Psoas muscle (tissue), 8 donors: ENCODE data around the gene FAM229A. TPM values are rescaled to one million over a fixed set of nuclear protein-coding genes. Genes with fewer than 3 reads are reported as not detected.

Experiments
- ATAC-seq, 4 donors: fragments of 200-7000 bp; cut with Tn5 transposase; one replicate each; pipeline ENCODE4 v1.9.1; 2020; ENCODE audit warnings: moderate library complexity in 3 of 4, mild to moderate bottlenecking in 2 of 4
- DNase-seq, 2 donors: peaks; one replicate each; pipeline ENCODE4 v3.0.0-alpha.2; 2020
- H3K27ac ChIP-seq: fragments of 200-600 bp; one replicate; pipeline ENCODE4 v1.8.0; 2022
- H3K27me3 ChIP-seq, 3 donors: fragments of 200-600 bp in 1 of 3; one replicate each; pipeline versions ENCODE4 v1.6.1 to v1.8.0; 2013 to 2022; ENCODE audit warnings: low read length in 2 of 3, mild to moderate bottlenecking in 2 of 3, moderate library complexity in 1 of 3; ENCODE audit not compliant: insufficient read depth in 3 of 3
- H3K36me3 ChIP-seq, 2 donors: fragments of 200-600 bp in 1 of 2; one replicate each; pipeline versions ENCODE4 v1.6.1 to v1.8.0; 2013 to 2022; ENCODE audit warnings: low read depth in 1 of 2, mild to moderate bottlenecking in 1 of 2, moderate library complexity in 1 of 2; ENCODE audit not compliant: insufficient read depth in 1 of 2
- H3K4me1 ChIP-seq: fragments of 200-600 bp; one replicate; pipeline ENCODE4 v1.8.0; 2022
- H3K4me3 ChIP-seq: fragments of 200-600 bp; one replicate; pipeline ENCODE4 v1.8.0; 2022; ENCODE audit warnings: mild to moderate bottlenecking
- H3K9me3 ChIP-seq: fragments of 200-600 bp; one replicate; pipeline ENCODE4 v1.8.0; 2022
- WGBS, 3 donors: extraction: QIAGEN DNeasy Blood & Tissue Kit; methylation state at CpG; one replicate each; pipeline versions ENCODE4 v1.1.6 to v1.1.7; 2013; 5-methylcytosine and 5-hydroxymethylcytosine counted together
- intact Hi-C, 2 donors: fragments of 100-400 bp; cut with DNase I; formaldehyde crosslinking; loops; one replicate each; pipeline versions ENCODE4 v1.11.0 to v1.14.2; 2022
- polyA plus RNA-seq, 3 donors: library from polyadenylated mRNA; stranded (reverse); fragments of 200-250 nt; gene quantifications; one replicate each; pipeline ENCODE4 v1.2.3, GENCODE V29; 2013
- total RNA-seq, 4 donors: library from RNA; stranded (reverse); fragmentation: NEBNext Ultra II Directional in 2 of 4; extraction: Animal tissue kit (Norgen Biotek cat#: 25700) in 2 of 4; gene quantifications; one replicate each; pipeline versions ENCODE4 v1.2.1 to v1.2.4, GENCODE V29; 2021 to 2023
- TF ChIP-seq, protein P1 (sequence below): fragments of 200-600 bp; IDR thresholded peaks from one replicate; pipeline ENCODE4 v1.8.0; 2022; ENCODE audit warnings: antibody characterized with exemption
- donor health status: healthy with polysubstance abuse.
- donor health status: DM: no; HTN: no; CAD: no; lungs with moderate emphysema.
- donor health status: Bipolar disorder and iron deficiency.
- donor health status: healthy.
- donor health status: DM: yes; HTN: yes; CAD: no.
- donor health status: DM: no; HTN: no; CAD: no.
- donor health status: DM: no; HTN: no; CAD: no.
- donor health status: DM: yes; HTN: yes; CAD: no.

FAM229A gene
- total and polyA plus RNA-seq, 7 donors, result 0.98 to 4.0 (median 1.9) TPM

DNA sequence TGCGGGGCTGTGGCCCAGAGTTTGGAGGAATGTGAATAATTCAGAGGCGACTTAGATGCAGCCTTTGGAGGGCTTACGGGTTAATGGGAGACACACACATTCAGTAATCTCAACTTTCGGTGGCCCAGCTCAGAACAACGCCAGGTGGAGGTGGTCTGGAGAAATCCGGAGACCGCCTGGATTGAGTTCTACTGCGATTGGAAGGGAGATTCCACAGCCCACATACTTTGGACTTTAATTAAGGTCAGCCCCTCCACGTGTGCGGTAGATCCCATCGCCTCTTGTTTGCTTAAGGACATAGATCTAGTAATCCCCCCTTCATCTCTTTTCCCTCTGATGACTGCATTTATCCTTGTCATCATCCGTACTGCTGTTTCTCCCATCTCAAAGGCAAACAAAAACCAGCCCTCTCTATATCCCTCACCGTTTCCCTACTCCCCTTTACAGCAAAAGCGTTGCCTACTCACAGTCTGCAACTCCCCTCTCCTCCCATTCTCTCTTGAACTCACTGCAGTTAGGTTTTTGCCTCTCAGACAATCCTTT is 32.7 kb upstream of the FAM229A start:
- ATAC-seq (peak in 2 of 4 donors; percentile 4 to 23), DNase-seq (no peak)
- intact Hi-C loops, result no loop called here
- Histone ChIP-seq H3K9me3 (no peaks in the 10 kb centered on the region), H3K27ac (peak overlapping the region; percentile 93), H3K36me3 (peaks cover 3 to 35% of the 10 kb centered on the region in 2 donors), H3K4me3 (peak overlapping the region; percentile 95), H3K4me1 (peaks cover 22% of the 10 kb centered on the region), H3K27me3 (no peaks in the 10 kb centered on the region)
- 0 to 2% (median 1%) methylated on average over 14 of the region's 14 CpGs for WGBS, 3 donors
- TF ChIP-seq, protein P1, sequence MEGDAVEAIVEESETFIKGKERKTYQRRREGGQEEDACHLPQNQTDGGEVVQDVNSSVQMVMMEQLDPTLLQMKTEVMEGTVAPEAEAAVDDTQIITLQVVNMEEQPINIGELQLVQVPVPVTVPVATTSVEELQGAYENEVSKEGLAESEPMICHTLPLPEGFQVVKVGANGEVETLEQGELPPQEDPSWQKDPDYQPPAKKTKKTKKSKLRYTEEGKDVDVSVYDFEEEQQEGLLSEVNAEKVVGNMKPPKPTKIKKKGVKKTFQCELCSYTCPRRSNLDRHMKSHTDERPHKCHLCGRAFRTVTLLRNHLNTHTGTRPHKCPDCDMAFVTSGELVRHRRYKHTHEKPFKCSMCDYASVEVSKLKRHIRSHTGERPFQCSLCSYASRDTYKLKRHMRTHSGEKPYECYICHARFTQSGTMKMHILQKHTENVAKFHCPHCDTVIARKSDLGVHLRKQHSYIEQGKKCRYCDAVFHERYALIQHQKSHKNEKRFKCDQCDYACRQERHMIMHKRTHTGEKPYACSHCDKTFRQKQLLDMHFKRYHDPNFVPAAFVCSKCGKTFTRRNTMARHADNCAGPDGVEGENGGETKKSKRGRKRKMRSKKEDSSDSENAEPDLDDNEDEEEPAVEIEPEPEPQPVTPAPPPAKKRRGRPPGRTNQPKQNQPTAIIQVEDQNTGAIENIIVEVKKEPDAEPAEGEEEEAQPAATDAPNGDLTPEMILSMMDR, result no peak

GRCh38 chr1:32394141-32394889 is 32.0 kb upstream of the FAM229A start, which contains the start of gene BSDC1:
TSS of gene BSDC1 (minus strand) at chr1:32394441. CDS start at chr1:32394414, 27 bp downstream.
- peaks cover 3 to 41% of the 10 kb centered on the region in 2 donors for H3K36me3 ChIP-seq
- DNase-seq, result peak; percentile 97 to 99
- H3K9me3 ChIP-seq, result no peaks in the 10 kb centered on the region
- intact Hi-C loops, result no loop called here
- H3K27me3 ChIP-seq, result no peaks in the 10 kb centered on the region
- 0 to 1% (median 1%) methylated on average over 48 of the region's 48 CpGs for WGBS, 3 donors
- ATAC-seq, result peak; percentile 96 to 99 (median 98)
- TF ChIP-seq, protein P1, result no peak
- H3K4me1 ChIP-seq, result peaks cover 22% of the 10 kb centered on the region
- peak within 1 kb of the TSS; percentile 95 for H3K4me3 ChIP-seq
- H3K27ac ChIP-seq, result peak within 1 kb of the TSS; percentile 93

GRCh38 chr1:32393832-32394140 is 31.5 kb upstream of the FAM229A start:
- intact Hi-C loops, result no loop called here
- Histone ChIP-seq H3K9me3 (no peaks in the 10 kb centered on the region), H3K27me3 (no peaks in the 10 kb centered on the region), H3K4me1 (peaks cover 22% of the 10 kb centered on the region), H3K36me3 (peaks cover 3 to 47% of the 10 kb centered on the region in 2 donors), H3K4me3 (peak overlapping the region; percentile 95), H3K27ac (peak overlapping the region; percentile 93)
- DNase-seq, result peak in 1 of 2 donors; percentile 38
- ATAC-seq, result peak; percentile 7 to 59 (median 24)
- 1 to 2% (median 1%) methylated on average over 15 of the region's 15 CpGs for WGBS, 3 donors
- TF ChIP-seq, protein P1, result no peak

DNA sequence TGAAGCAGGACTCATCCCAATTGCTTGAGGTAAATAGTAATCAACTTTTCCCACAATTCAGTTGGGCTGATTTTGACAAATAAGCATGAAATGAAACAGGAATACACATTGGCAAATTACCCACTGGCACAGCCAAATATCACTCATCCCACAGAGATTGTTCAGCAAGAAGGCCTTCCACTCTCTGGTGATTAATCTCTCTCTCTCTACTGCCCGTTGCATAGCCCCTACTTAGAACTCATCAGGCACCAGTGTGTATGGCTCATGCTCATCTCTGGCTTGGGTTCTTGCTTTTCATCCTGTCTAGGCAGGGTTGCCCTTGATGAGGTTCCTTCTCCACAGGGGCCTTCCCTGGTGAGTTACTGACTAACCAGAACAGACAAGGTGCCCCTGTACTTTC is 30.9 kb upstream of the FAM229A start:
- H3K4me1 ChIP-seq, result peaks cover 22% of the 10 kb centered on the region
- no peak for ATAC-seq
- no peaks in the 10 kb centered on the region for H3K9me3 ChIP-seq
- no peaks in the 10 kb centered on the region for H3K27me3 ChIP-seq
- WGBS, 3 donors, result 18 to 42% (median 36%) methylated on average over 1 of the region's 1 CpG
- TF ChIP-seq, protein P1, result no peak
- intact Hi-C loops, result no loop called here
- H3K4me3 ChIP-seq, result peak overlapping the region; percentile 95
- H3K27ac ChIP-seq, result peak overlapping the region; percentile 93
- DNase-seq, result no peak
- H3K36me3 ChIP-seq, result peaks cover 7 to 53% of the 10 kb centered on the region in 2 donors
